IMR-90 (cell line): Measurements from ENCODE around the gene GIMAP8. TPM values are rescaled to one million over a fixed set of nuclear protein-coding genes. Genes with fewer than 3 reads are reported as not detected.

Source experiments
- ATAC-seq: fragments of 200-7000 bp; cut with Tn5 transposase; 2 replicates; pipeline ENCODE4 v1.9.1; 2020; ENCODE audit warnings: low read depth, mild to moderate bottlenecking, moderate library complexity
- BruUV-seq: library from RNA; stranded (reverse); fragments of 400-500 nt; replicated peaks from 2 replicates; lab custom pipeline; 2021; lab: Mats Ljungman, UMichigan
- CTCF ChIA-PET: fragments of 300-600 bp; formaldehyde crosslinking; extraction: SDS; loops from one replicate; lab custom pipeline; 2021; ENCODE audit warnings: antibody characterized with exemption; lab: Yijun Ruan, JAX
- POLR2A ChIA-PET: fragments of 300-600 bp; sonication (Branson Sonifier 250); formaldehyde crosslinking; loops from one replicate; lab custom pipeline; 2022; ENCODE audit warnings: antibody characterized with exemption; ENCODE audit not compliant: unreplicated experiment; lab: Charles Lee
- DNase-seq: peaks from one replicate; pipeline ENCODE4 v3.0.0; 2013
- H2AFZ ChIP-seq: replicated peaks from 2 replicates; pipeline ENCODE3; 2013; ENCODE audit warnings: low read length, mild to moderate bottlenecking; ENCODE audit not compliant: poor library complexity
- H2AK5ac ChIP-seq: 2 replicates; pipeline ENCODE4 v1.6.1; 2013; ENCODE audit warnings: low read depth, low read length, inconsistent platforms
- H2AK9ac ChIP-seq: replicated peaks from 2 replicates; pipeline ENCODE3; 2013; ENCODE audit warnings: mild to moderate bottlenecking, low read depth, low read length, moderate library complexity; ENCODE audit not compliant: poor library complexity
- H2BK120ac ChIP-seq: 2 replicates; pipeline ENCODE4 v1.6.1; 2013; ENCODE audit warnings: low read depth, low read length, inconsistent platforms
- H2BK15ac ChIP-seq: 3 replicates; pipeline ENCODE4 v1.6.1; 2013; ENCODE audit warnings: low read depth, low read length, inconsistent platforms
- H2BK20ac ChIP-seq: 2 replicates; pipeline ENCODE4 v1.6.1; 2013; ENCODE audit warnings: low read depth, mild to moderate bottlenecking, inconsistent platforms, low read length, moderate library complexity
- H2BK5ac ChIP-seq: 2 replicates; pipeline ENCODE4 v1.6.1; 2013; ENCODE audit warnings: mild to moderate bottlenecking, low read depth, low read length, inconsistent platforms; ENCODE audit not compliant: poor library complexity, severe bottlenecking
- H3K14ac ChIP-seq: replicated peaks from 2 replicates; pipeline ENCODE4 v1.6.1; 2013; ENCODE audit warnings: low read depth, low read length, inconsistent platforms
- H3K18ac ChIP-seq: 2 replicates; pipeline ENCODE4 v1.6.1; 2013; ENCODE audit warnings: low read depth, low read length, control low read depth
- H3K23ac ChIP-seq: 2 replicates; pipeline ENCODE4 v1.6.1; 2013; ENCODE audit warnings: low read depth, low read length, inconsistent platforms
- H3K27ac ChIP-seq: 2 replicates; pipeline ENCODE4 v1.5.1; 2013; ENCODE audit warnings: mild to moderate bottlenecking, control low read depth, low read length; ENCODE audit not compliant: insufficient read depth
- H3K27me3 ChIP-seq: 2 replicates; pipeline ENCODE4 v1.6.1; 2013; ENCODE audit warnings: low read length; ENCODE audit not compliant: control insufficient read depth, insufficient read depth
- H3K36me3 ChIP-seq: 2 replicates; pipeline ENCODE4 v1.6.1; 2013; ENCODE audit warnings: low read length, mixed read lengths; ENCODE audit not compliant: control insufficient read depth, insufficient read depth
- H3K4ac ChIP-seq: 2 replicates; pipeline ENCODE4 v1.6.1; 2013; ENCODE audit warnings: low read depth, low read length, inconsistent platforms
- H3K4me1 ChIP-seq: 2 replicates; pipeline ENCODE4 v1.6.1; 2013; ENCODE audit warnings: low read length, mixed read lengths; ENCODE audit not compliant: control insufficient read depth, insufficient read depth
- H3K4me2 ChIP-seq: 2 replicates; pipeline ENCODE4 v1.6.1; 2013; ENCODE audit warnings: low read depth, mild to moderate bottlenecking, control low read depth, low read length, moderate library complexity
- H3K4me3 ChIP-seq: 2 replicates; pipeline ENCODE4 v1.5.1; 2013; ENCODE audit warnings: low read depth, mild to moderate bottlenecking, control low read depth, low read length, moderate library complexity; ENCODE audit not compliant: insufficient read depth
- H3K56ac ChIP-seq: 2 replicates; pipeline ENCODE4 v1.6.1; 2013; ENCODE audit warnings: low read length, inconsistent platforms; ENCODE audit not compliant: insufficient read depth; ENCODE audit errors: extremely low read depth
- H3K79me1 ChIP-seq, 2 experiments: 2 replicates each; pipeline ENCODE4 v1.6.1; 2013; ENCODE audit warnings: low read length in 2 of 2, inconsistent platforms in 1 of 2, low read depth in 1 of 2
- H3K9ac ChIP-seq: 2 replicates; pipeline ENCODE4 v1.6.1; 2013; ENCODE audit warnings: low read depth, low read length, control low read depth
- H3K9me1 ChIP-seq: 2 replicates; pipeline ENCODE4 v1.6.1; 2013; ENCODE audit warnings: low read length, inconsistent platforms; ENCODE audit not compliant: insufficient read depth
- H3K9me3 ChIP-seq: 2 replicates; pipeline ENCODE4 v1.6.1; 2013; ENCODE audit warnings: low read length; ENCODE audit not compliant: control insufficient read depth, insufficient read depth
- H4K20me1 ChIP-seq: 2 replicates; pipeline ENCODE4 v1.6.1; 2013; ENCODE audit warnings: low read length, inconsistent platforms; ENCODE audit not compliant: insufficient read depth
- H4K5ac ChIP-seq: 2 replicates; pipeline ENCODE4 v1.6.1; 2013; ENCODE audit warnings: mild to moderate bottlenecking, low read depth, low read length, control low read depth
- H4K8ac ChIP-seq, 2 experiments: 2 replicates each; pipeline ENCODE4 v1.6.1; 2013; ENCODE audit warnings: low read depth in 2 of 2, low read length in 2 of 2, control low read depth in 1 of 2, inconsistent platforms in 1 of 2
- H4K91ac ChIP-seq: 2 replicates; pipeline ENCODE4 v1.6.1; 2013; ENCODE audit warnings: low read depth, low read length, inconsistent platforms; ENCODE audit not compliant: insufficient read depth
- BHLHE40 ChIP-seq: fragments of 150-350 bp; IDR thresholded peaks from 2 replicates; pipeline ENCODE4 v1.6.1; 2016; ENCODE audit warnings: mild to moderate bottlenecking, low read depth, low read length
- CEBPB ChIP-seq: IDR thresholded peaks from 2 replicates; pipeline ENCODE4 v1.6.1; 2012; ENCODE audit warnings: low read depth, low read length, improper control_type of control experiment
- CHD1 ChIP-seq: IDR thresholded peaks from 2 replicates; pipeline ENCODE4 v1.6.1; 2012; ENCODE audit warnings: low read depth, low read length, improper control_type of control experiment
- CTCF ChIP-seq: conservative IDR thresholded peaks from 2 replicates; pipeline ENCODE4 v1.5.1; 2012; ENCODE audit warnings: mild to moderate bottlenecking, low read depth, low read length, improper control_type of control experiment
- ELK1 ChIP-seq: fragments of 150-350 bp; IDR thresholded peaks from 2 replicates; pipeline ENCODE4 v1.6.1; 2016; ENCODE audit warnings: low read depth, mild to moderate bottlenecking, low read length, moderate library complexity, borderline replicate concordance
- FOS ChIP-seq: fragments of 150-350 bp; IDR thresholded peaks from 2 replicates; pipeline ENCODE4 v1.6.1; 2016; ENCODE audit warnings: low read depth, low read length
- MAFK ChIP-seq: IDR thresholded peaks from 2 replicates; pipeline ENCODE4 v1.6.1; 2012; ENCODE audit warnings: low read depth, low read length, improper control_type of control experiment
- MAZ ChIP-seq: IDR thresholded peaks from 2 replicates; pipeline ENCODE4 v1.6.1; 2012; ENCODE audit warnings: low read depth, mild to moderate bottlenecking, low read length, improper control_type of control experiment, moderate library complexity, borderline replicate concordance
- MXI1 ChIP-seq: IDR thresholded peaks from 2 replicates; pipeline ENCODE4 v1.6.1; 2012; ENCODE audit warnings: low read depth, mild to moderate bottlenecking, low read length, moderate library complexity, borderline replicate concordance
- NFE2L2 ChIP-seq: fragments of 150-350 bp; IDR thresholded peaks from 2 replicates; pipeline ENCODE4 v1.6.1; 2016; ENCODE audit warnings: low read depth, mild to moderate bottlenecking, low read length
- POLR2A ChIP-seq: IDR thresholded peaks from 2 replicates; pipeline ENCODE4 v1.6.1; 2012; ENCODE audit warnings: mild to moderate bottlenecking, low read depth, low read length
- RAD21 ChIP-seq: IDR thresholded peaks from 2 replicates; pipeline ENCODE4 v1.6.1; 2012; ENCODE audit warnings: low read length, improper control_type of control experiment
- RCOR1 ChIP-seq: IDR thresholded peaks from 2 replicates; pipeline ENCODE4 v1.6.1; 2012; ENCODE audit warnings: mild to moderate bottlenecking, low read length, improper control_type of control experiment; ENCODE audit not compliant: insufficient replicate concordance
- RFX5 ChIP-seq: IDR thresholded peaks from 2 replicates; pipeline ENCODE4 v1.8.0; 2012; ENCODE audit warnings: low read depth, mild to moderate bottlenecking, low read length, moderate library complexity
- SMC3 ChIP-seq: fragments of 150-350 bp; IDR thresholded peaks from 2 replicates; pipeline ENCODE4 v1.6.1; 2016; ENCODE audit warnings: low read depth, mild to moderate bottlenecking, antibody characterized with exemption, low read length, moderate library complexity
- USF2 ChIP-seq: fragments of 150-350 bp; IDR thresholded peaks from 2 replicates; pipeline ENCODE4 v1.6.1; 2017; ENCODE audit warnings: mild to moderate bottlenecking, antibody characterized with exemption, low read length, low read depth
- WGBS, 2 experiments: methylation state at CpG; one replicate each; pipeline versions ENCODE4 v1.1.5 to v1.1.7; 2013; ENCODE audit warnings: missing lambda C conversion rate in 2 of 2; ENCODE audit not compliant: insufficient read length in 1 of 2; ENCODE audit errors: extremely low coverage in 2 of 2; 5-methylcytosine and 5-hydroxymethylcytosine counted together
- dilution Hi-C: fragments of 300-500 bp; cut with HindIII; formaldehyde crosslinking; loops from one replicate; pipeline ENCODE4 v1.14.3; 2018; ENCODE audit warnings: low sequenced_read_pairs; ENCODE audit not compliant: unreplicated experiment
- in situ Hi-C: fragments of 300-500 bp; cut with MboI; formaldehyde crosslinking; loops from 3 replicates; pipeline ENCODE4 v1.14.3; 2019; ENCODE audit warnings: low sequenced_read_pairs, inconsistent platforms, mixed read lengths
- intact Hi-C: fragments of 100-400 bp; cut with micrococcal nuclease; formaldehyde crosslinking; loops from 2 replicates; pipeline ENCODE4 v1.10.0; 2022
- polyA plus RNA-seq, 3 experiments: library from polyadenylated mRNA; depleted of rRNA; stranded (reverse); fragments of >200 nt; gene quantifications; 2 replicates each; pipeline ENCODE4 v1.2.3, GENCODE V29; 2012; ENCODE audit warnings: low replicate concordance in 1 of 3
- total RNA-seq: library from RNA; depleted of rRNA; stranded (reverse); fragments of >200 nt; gene quantifications from 2 replicates; pipeline ENCODE4 v1.2.3, GENCODE V29; 2012

GIMAP8 gene
- total and polyA plus RNA-seq, 2 of the 4 experiments (the other 2 are of a cell fraction): not detected

- dilution Hi-C loops (no loop called here), in situ Hi-C loops (no loop called here), intact Hi-C loops (no loop called here)
- no TSS peak for BruUV-seq
- ChIA-PET CTCF (no interaction called here), POLR2A (no interaction called here)
- no peak overlapping the region for H4K5ac ChIP-seq
- H3K27ac ChIP-seq: no peak overlapping the region
- H4K91ac ChIP-seq: no peak overlapping the region
- peaks cover 20% of the 10 kb centered on the region; the same call in 1 of the 2 replicates for H3K27me3 ChIP-seq
- TF ChIP-seq ELK1 (no peak), CTCF (no peak), USF2 (no peak), MXI1 (no peak), CEBPB (no peak), RAD21 (no peak), MAZ (no peak), CHD1 (no peak), SMC3 (no peak), FOS (no peak), RFX5 (no peak), BHLHE40 (no peak), POLR2A (no peak), NFE2L2 (no peak), MAFK (no peak), RCOR1 (no peak)
- no peak overlapping the region for H2BK120ac ChIP-seq
- no peak overlapping the region for H2AFZ ChIP-seq
- no peak for ATAC-seq
- no peak overlapping the region for H4K8ac ChIP-seq
- DNase-seq: no peak
- no peak overlapping the region for H3K4me3 ChIP-seq
- H3K23ac ChIP-seq: no peak overlapping the region
- H2BK5ac ChIP-seq: no peak overlapping the region
- no peaks in the 10 kb centered on the region for H3K79me1 ChIP-seq
- H2AK5ac ChIP-seq: no peak overlapping the region
- 33% methylated on average over 3 of the region's 5 CpGs; no CpG with 5 or more reads in 1 of the 2 experiments for WGBS, 2 experiments
- H2AK9ac ChIP-seq: no peak overlapping the region
- H3K14ac ChIP-seq: no peak overlapping the region
- no peak overlapping the region for H3K18ac ChIP-seq
- H3K36me3 ChIP-seq: no peaks in the 10 kb centered on the region
- no peaks in the 10 kb centered on the region for H3K9me3 ChIP-seq
- H2BK20ac ChIP-seq: no peak overlapping the region
- H3K56ac ChIP-seq: no peak overlapping the region
- H3K4me1 ChIP-seq: no peaks in the 10 kb centered on the region
- H3K9ac ChIP-seq: no peak overlapping the region
- no peak overlapping the region for H3K4me2 ChIP-seq
- H3K4ac ChIP-seq: no peak overlapping the region
- no peaks in the 10 kb centered on the region for H4K20me1 ChIP-seq
- H2BK15ac ChIP-seq: no peak overlapping the region
- no peaks in the 10 kb centered on the region for H3K9me1 ChIP-seq
These were observed 3.5 kb downstream of the GIMAP8 start for GRCh38 chr7:150453892-150454291.
